GM10248 (cell line): Measurements from ENCODE around the gene PRR20A.
"Not testable (repeated sequence)": the region's sequence is repeated elsewhere in the genome, so short reads cannot be mapped to it uniquely, and the experiment has no call there.

ENCODE experiments used
- CTCF ChIA-PET: fragments of 300-600 bp; sonication (Branson Sonifier 250); formaldehyde crosslinking; extraction: SDS; loops from one replicate; lab custom pipeline; 2021; ENCODE audit warnings: antibody characterized with exemption; lab: Yijun Ruan, JAX
- POLR2A ChIA-PET: fragments of 350-650 bp; sonication (Branson Sonifier 250); formaldehyde crosslinking; extraction: SDS; loops from one replicate; lab custom pipeline; 2020; ENCODE audit warnings: antibody characterized with exemption; lab: Yijun Ruan, JAX
- DNase-seq: peaks from one replicate; pipeline ENCODE4 v3.0.0; 2012; ENCODE audit errors: extremely low spot score
- TF ChIP-seq, protein P1 (sequence below): IDR thresholded peaks from 2 replicates; pipeline ENCODE4 v1.5.1; 2012; ENCODE audit warnings: mild to moderate bottlenecking, low read depth; ENCODE audit errors: extremely low read depth, missing control alignments, control extremely low read depth

The PRR20A gene

DNA sequence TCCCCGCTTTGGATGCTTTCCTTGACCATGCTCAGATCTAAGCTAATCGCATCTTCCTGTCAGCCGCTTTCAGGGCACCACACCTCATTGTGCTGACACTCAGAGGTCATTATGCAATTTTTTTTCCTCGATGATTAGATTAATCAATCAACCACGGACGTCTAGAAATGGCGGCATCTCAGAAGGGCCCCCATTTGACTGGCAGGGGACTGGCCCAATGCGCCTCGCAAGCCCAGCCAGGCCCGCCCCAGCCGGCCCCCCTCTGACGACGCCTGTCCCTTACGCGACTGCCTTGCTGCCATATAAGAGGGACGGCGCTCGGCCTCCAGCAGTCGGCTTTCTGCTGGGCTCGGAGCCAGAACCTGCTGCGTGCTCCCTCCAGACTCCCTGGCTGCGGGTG lies 19.6 kb downstream of the PRR20A start, which contains the start of gene PRR20D:
TSS of gene PRR20D (plus strand) at position 301 of the 400 bp plus-strand sequence. CDS start 387 bp downstream, outside the sequence.
- POLR2A ChIA-PET, DNase-seq, CTCF ChIA-PET: not testable (repeated sequence)

DNA sequence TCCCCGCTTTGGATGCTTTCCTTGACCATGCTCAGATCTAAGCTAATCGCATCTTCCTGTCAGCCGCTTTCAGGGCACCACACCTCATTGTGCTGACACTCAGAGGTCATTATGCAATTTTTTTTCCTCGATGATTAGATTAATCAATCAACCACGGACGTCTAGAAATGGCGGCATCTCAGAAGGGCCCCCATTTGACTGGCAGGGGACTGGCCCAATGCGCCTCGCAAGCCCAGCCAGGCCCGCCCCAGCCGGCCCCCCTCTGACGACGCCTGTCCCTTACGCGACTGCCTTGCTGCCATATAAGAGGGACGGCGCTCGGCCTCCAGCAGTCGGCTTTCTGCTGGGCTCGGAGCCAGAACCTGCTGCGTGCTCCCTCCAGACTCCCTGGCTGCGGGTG lies 26.2 kb downstream of the PRR20A start, which contains the start of gene PRR20E:
TSS of gene PRR20E (plus strand) at position 301 of the 400 bp plus-strand sequence. CDS start 387 bp downstream, outside the sequence.
- CTCF ChIA-PET, DNase-seq, POLR2A ChIA-PET: not testable (repeated sequence)

DNA sequence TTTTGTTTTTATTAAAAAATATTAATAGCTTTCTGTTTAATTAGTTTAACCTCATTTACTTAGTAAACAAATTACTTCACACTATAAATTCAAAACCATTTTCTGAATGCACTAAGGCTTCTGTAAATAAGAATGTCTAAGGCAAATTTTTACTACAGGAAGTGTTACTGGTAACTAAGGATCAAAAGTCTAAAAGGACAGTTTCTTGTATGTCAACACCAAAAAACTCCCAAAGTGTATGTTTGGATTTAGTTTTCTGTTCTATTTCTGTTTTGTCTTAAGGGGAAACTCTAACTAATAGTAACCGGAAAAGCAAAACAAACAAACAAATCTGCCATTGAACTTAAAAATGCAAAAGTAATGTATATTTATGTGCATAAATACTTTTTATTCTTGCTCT lies 50.9 kb downstream of the PRR20A start:
- ChIA-PET POLR2A (no interaction called here), CTCF (no interaction called here)
- DNase-seq, result no peak
- TF ChIP-seq, protein P1, sequence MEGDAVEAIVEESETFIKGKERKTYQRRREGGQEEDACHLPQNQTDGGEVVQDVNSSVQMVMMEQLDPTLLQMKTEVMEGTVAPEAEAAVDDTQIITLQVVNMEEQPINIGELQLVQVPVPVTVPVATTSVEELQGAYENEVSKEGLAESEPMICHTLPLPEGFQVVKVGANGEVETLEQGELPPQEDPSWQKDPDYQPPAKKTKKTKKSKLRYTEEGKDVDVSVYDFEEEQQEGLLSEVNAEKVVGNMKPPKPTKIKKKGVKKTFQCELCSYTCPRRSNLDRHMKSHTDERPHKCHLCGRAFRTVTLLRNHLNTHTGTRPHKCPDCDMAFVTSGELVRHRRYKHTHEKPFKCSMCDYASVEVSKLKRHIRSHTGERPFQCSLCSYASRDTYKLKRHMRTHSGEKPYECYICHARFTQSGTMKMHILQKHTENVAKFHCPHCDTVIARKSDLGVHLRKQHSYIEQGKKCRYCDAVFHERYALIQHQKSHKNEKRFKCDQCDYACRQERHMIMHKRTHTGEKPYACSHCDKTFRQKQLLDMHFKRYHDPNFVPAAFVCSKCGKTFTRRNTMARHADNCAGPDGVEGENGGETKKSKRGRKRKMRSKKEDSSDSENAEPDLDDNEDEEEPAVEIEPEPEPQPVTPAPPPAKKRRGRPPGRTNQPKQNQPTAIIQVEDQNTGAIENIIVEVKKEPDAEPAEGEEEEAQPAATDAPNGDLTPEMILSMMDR, result no peak
